Medulla oblongata (tissue), 1 donor: Measurements from ENCODE around the gene MMP14.
"Not testable (repeated sequence)": the region's sequence is repeated elsewhere in the genome, so short reads cannot be mapped to it uniquely, and the experiment has no call there.

Source experiments
- DNase-seq: peaks from one replicate; pipeline ENCODE4 v3.0.0-alpha.2; 2015; ENCODE audit errors: extremely low spot score

MMP14 gene

GRCh38 chr14:22860377-22860776 lies 24.0 kb downstream of the MMP14 start:
- DNase-seq = not testable (repeated sequence)

GRCh38 chr14:22861651-22862050 lies 25.3 kb downstream of the MMP14 start:
- DNase-seq = no peak

- no peak for DNase-seq
These were observed 28.6 kb downstream of the MMP14 start for GRCh38 chr14:22864979-22865378.

- no peak for DNase-seq
These were observed 29.3 kb downstream of the MMP14 start for GRCh38 chr14:22865424-22866405.

GRCh38 chr14:22866874-22867273 lies 30.5 kb downstream of the MMP14 start:
- no peak for DNase-seq

GRCh38 chr14:22870811-22871223 lies 34.4 kb downstream of the MMP14 start:
- no peak for DNase-seq

- DNase-seq = peak; percentile 97
These were observed 35.0 kb downstream of the MMP14 start, which contains the start of gene LRP10 for GRCh38 chr14:22871224-22872032. LRP10 (plus strand) TSS chr14:22871740; CDS start chr14:22872304, 564 bp downstream.

GRCh38 chr14:22872033-22872832 lies 35.8 kb downstream of the MMP14 start:
- peak; percentile 91 for DNase-seq

GRCh38 chr14:22872833-22873520 lies 36.6 kb downstream of the MMP14 start:
- DNase-seq = no peak

- DNase-seq = no peak
These were observed 38.8 kb downstream of the MMP14 start for GRCh38 chr14:22875003-22875747.

- DNase-seq = no peak
These were observed 39.4 kb downstream of the MMP14 start for GRCh38 chr14:22875748-22876319.

GRCh38 chr14:22877000-22877501 lies 40.7 kb downstream of the MMP14 start:
- DNase-seq = no peak

GRCh38 chr14:22878271-22879246 lies 42.2 kb downstream of the MMP14 start:
- DNase-seq = no peak

GRCh38 chr14:22882064-22882463 lies 45.7 kb downstream of the MMP14 start:
- no peak for DNase-seq

- peak; percentile 51 for DNase-seq
These were observed 46.3 kb downstream of the MMP14 start for GRCh38 chr14:22882529-22883172.

GRCh38 chr14:22883173-22883976 lies 47.0 kb downstream of the MMP14 start, which contains the start of gene REM2:
REM2 (plus strand) TSS chr14:22883222; CDS start chr14:22883288, 66 bp downstream.
- DNase-seq = no peak
